Vagina (tissue), 2 donors: ENCODE data around the gene RUNX2. TPM values are rescaled to one million over a fixed set of nuclear protein-coding genes. Genes with fewer than 3 reads are reported as not detected.

Experiments
- DNase-seq, 2 donors: peaks; one replicate each; pipeline ENCODE4 v3.0.0-alpha.2; 2017; ENCODE audit errors: extremely low spot score in 2 of 2
- H3K27ac ChIP-seq: fragments of 200-600 bp; sonication (generic); one replicate; pipeline ENCODE4 v1.5.1; 2019
- H3K27me3 ChIP-seq: fragments of 200-600 bp; sonication (generic); one replicate; pipeline ENCODE4 v1.5.1; 2019
- H3K36me3 ChIP-seq, 2 donors: fragments of 200-600 bp; sonication (generic); one replicate each; pipeline ENCODE4 v1.5.1; 2017 to 2019
- H3K4me1 ChIP-seq: fragments of 200-600 bp; sonication (generic); one replicate; pipeline ENCODE4 v1.5.1; 2019
- H3K4me3 ChIP-seq, 2 donors: fragments of 200-600 bp; sonication (generic); 1 replicate in 1 of 2; 2 replicates in 1 of 2; pipeline ENCODE4 v1.5.1; 2016 to 2019
- H3K9me3 ChIP-seq: fragments of 200-600 bp; sonication (generic); one replicate; pipeline ENCODE4 v1.5.1; 2019
- CTCF ChIP-seq, 3 experiments: fragments of 450-650 bp in 2 of 3; fragments of 200-600 bp in 1 of 3; sonication (generic) in 1 of 3; IDR thresholded peaks; one replicate each; pipeline ENCODE4 v1.5.1; 2017 to 2019; ENCODE audit warnings: antibody characterized with exemption in 3 of 3, mild to moderate bottlenecking in 2 of 3, moderate library complexity in 2 of 3
- POLR2A ChIP-seq, 2 donors: fragments of 450-650 bp; IDR thresholded peaks; one replicate each; pipeline ENCODE4 v1.6.1; 2017; ENCODE audit warnings: antibody characterized with exemption in 2 of 2, mild to moderate bottlenecking in 2 of 2, moderate library complexity in 2 of 2
- POLR2AphosphoS5 ChIP-seq, 2 donors: sonication (generic); formaldehyde crosslinking; IDR thresholded peaks; one replicate each; pipeline ENCODE4 v1.9.0; 2017; ENCODE audit warnings: antibody characterized with exemption in 2 of 2, mild to moderate bottlenecking in 2 of 2, low read depth in 1 of 2; ENCODE audit not compliant: insufficient read depth in 1 of 2
- intact Hi-C: fragments of 100-400 bp; cut with DNase I; formaldehyde crosslinking; loops from one replicate; pipeline ENCODE4 v1.15.1; 2023
- total RNA-seq: library from RNA; depleted of rRNA; stranded (reverse); fragments of >200 nt; gene quantifications from one replicate; pipeline ENCODE4 v1.2.3, GENCODE V29; 2016

RUNX2 gene
- total RNA-seq, 1 donor from 2014 or later, result 13.0 TPM

- Histone ChIP-seq H3K27me3 (no peaks in the 10 kb centered on the region), H3K4me3 (no peak overlapping the region), H3K36me3 (no peaks in the 10 kb centered on the region), H3K4me1 (peaks cover 14% of the 10 kb centered on the region), H3K27ac (no peak overlapping the region), H3K9me3 (no peaks in the 10 kb centered on the region)
- no peak for TF ChIP-seq POLR2AphosphoS5 (IDR thresholded peaks at IDR 0.05; ENCODE audit: insufficient read depth in 1 of 2, low read depth in 1 of 2)
- TF ChIP-seq CTCF (IDR thresholded peaks at IDR 0.05), result no peak
- no peak for TF ChIP-seq POLR2A (IDR thresholded peaks at IDR 0.05)
- intact Hi-C loops, result no loop called here
- DNase-seq, result no peak
Measured at GRCh38 chr6:45430590-45431202, 102.6 kb downstream of the RUNX2 start.

- DNase-seq, result no peak
- H3K4me1 ChIP-seq, result peaks cover 17% of the 10 kb centered on the region
- H3K36me3 ChIP-seq, result no peaks in the 10 kb centered on the region
- H3K9me3 ChIP-seq, result no peaks in the 10 kb centered on the region
- intact Hi-C loops, result no loop called here
- no peak overlapping the region for H3K4me3 ChIP-seq
- no peak overlapping the region for H3K27ac ChIP-seq
- TF ChIP-seq POLR2A (IDR thresholded peaks at IDR 0.05) (no peak), POLR2AphosphoS5 (IDR thresholded peaks at IDR 0.05; ENCODE audit: insufficient read depth in 1 of 2, low read depth in 1 of 2) (no peak), CTCF (IDR thresholded peaks at IDR 0.05) (no peak)
- no peaks in the 10 kb centered on the region for H3K27me3 ChIP-seq
Measured at GRCh38 chr6:45431317-45432065, 103.4 kb downstream of the RUNX2 start.

GRCh38 chr6:45432977-45433376 lies 104.8 kb downstream of the RUNX2 start:
- Histone ChIP-seq H3K27ac (no peak overlapping the region), H3K36me3 (no peaks in the 10 kb centered on the region), H3K4me3 (no peak overlapping the region), H3K9me3 (no peaks in the 10 kb centered on the region), H3K27me3 (no peaks in the 10 kb centered on the region), H3K4me1 (peaks cover 32% of the 10 kb centered on the region)
- DNase-seq, result no peak
- no peak for TF ChIP-seq POLR2A (IDR thresholded peaks at IDR 0.05)
- TF ChIP-seq POLR2AphosphoS5 (IDR thresholded peaks at IDR 0.05; ENCODE audit: insufficient read depth in 1 of 2, low read depth in 1 of 2), result no peak
- no peak for TF ChIP-seq CTCF (IDR thresholded peaks at IDR 0.05)
- intact Hi-C loops, result no loop called here

GRCh38 chr6:45433533-45434380 lies 105.6 kb downstream of the RUNX2 start:
- peaks cover 37% of the 10 kb centered on the region for H3K4me1 ChIP-seq
- intact Hi-C loops, result no loop called here
- no peaks in the 10 kb centered on the region for H3K9me3 ChIP-seq
- no peak overlapping the region for H3K4me3 ChIP-seq
- no peaks in the 10 kb centered on the region for H3K27me3 ChIP-seq
- no peak overlapping the region for H3K27ac ChIP-seq
- H3K36me3 ChIP-seq, result no peaks in the 10 kb centered on the region
- DNase-seq, result no peak
- TF ChIP-seq POLR2AphosphoS5 (IDR thresholded peaks at IDR 0.05; ENCODE audit: insufficient read depth in 1 of 2, low read depth in 1 of 2) (no peak), CTCF (IDR thresholded peaks at IDR 0.05) (no peak), POLR2A (IDR thresholded peaks at IDR 0.05) (no peak)
